ENCODE measurements around the gene LOC101059915.

The LOC101059915 gene

GRCh38 chrX:71667328-71668247, at the start of gene LOC101059915:
Gene LOC101059915, plus strand, starts transcription at chrX:71667546.
- no peak within 1 kb of the TSS for H3K4me3 ChIP-seq (ENCODE audit: low read depth, low read length)
- TF ChIP-seq CTCF (conservative IDR thresholded peaks at IDR 0.05; ENCODE audit: low read depth, low read length), result no peak
- no peak for DNase-seq (ENCODE audit: low read depth)

GRCh38 chrX:71617742-71618141, 49.6 kb upstream of the LOC101059915 start:
- TF ChIP-seq CTCF (conservative IDR thresholded peaks at IDR 0.05; ENCODE audit: low read depth, low read length), result no peak
- no peak for DNase-seq (ENCODE audit: low read depth)
- no peak overlapping the region for H3K4me3 ChIP-seq (ENCODE audit: low read depth, low read length)

GRCh38 chrX:71618303-71618721, 49.0 kb upstream of the LOC101059915 start, which contains the start of gene CXCR3:
Gene CXCR3, minus strand, starts transcription at chrX:71618511. Its CDS starts 62 bp downstream, at chrX:71618449.
- no peak for DNase-seq (ENCODE audit: low read depth)
- no peak for TF ChIP-seq CTCF (conservative IDR thresholded peaks at IDR 0.05; ENCODE audit: low read depth, low read length)
- H3K4me3 ChIP-seq (ENCODE audit: low read depth, low read length), result no peak within 1 kb of the TSS

- TF ChIP-seq CTCF (conservative IDR thresholded peaks at IDR 0.05; ENCODE audit: low read depth, low read length), result no peak
- no peak for DNase-seq (ENCODE audit: low read depth)
- H3K4me3 ChIP-seq (ENCODE audit: low read depth, low read length), result no peak overlapping the region
Measured at GRCh38 chrX:71618787-71619186, 48.6 kb upstream of the LOC101059915 start.

- no peak for DNase-seq (ENCODE audit: low read depth)
- TF ChIP-seq CTCF (conservative IDR thresholded peaks at IDR 0.05; ENCODE audit: low read depth, low read length), result no peak
- no peak overlapping the region for H3K4me3 ChIP-seq (ENCODE audit: low read depth, low read length)
Measured at GRCh38 chrX:71619193-71619592, 48.2 kb upstream of the LOC101059915 start.

GRCh38 chrX:71619986-71620385, 47.4 kb upstream of the LOC101059915 start:
- H3K4me3 ChIP-seq (ENCODE audit: low read depth, low read length), result no peak overlapping the region
- no peak for DNase-seq (ENCODE audit: low read depth)
- no peak for TF ChIP-seq CTCF (conservative IDR thresholded peaks at IDR 0.05; ENCODE audit: low read depth, low read length)

Measured in epithelial cell of proximal tubule (primary cell).